ENCODE results near the gene MYO18A.

The MYO18A gene

GRCh38 chr17:29194669-29195068 is 14.5 kb upstream of the MYO18A start:
- DNase-seq (ENCODE audit: low read depth in 2 of 2): no peak
- no peak overlapping the region for H3K4me3 ChIP-seq (replicated peaks in 1 of 2; ENCODE audit: low read depth in 2 of 2, low read length in 2 of 2)
- TF ChIP-seq CTCF (IDR thresholded peaks at IDR 0.05; ENCODE audit: low read depth, low read length): no peak

GRCh38 chr17:29193146-29193545 is 12.9 kb upstream of the MYO18A start:
- TF ChIP-seq CTCF (IDR thresholded peaks at IDR 0.05; ENCODE audit: low read depth, low read length): no peak
- H3K4me3 ChIP-seq (replicated peaks in 1 of 2; ENCODE audit: low read depth in 2 of 2, low read length in 2 of 2): no peak overlapping the region
- no peak for DNase-seq (ENCODE audit: low read depth in 2 of 2)

GRCh38 chr17:29190592-29191207 is 10.5 kb upstream of the MYO18A start:
- no peak overlapping the region for H3K4me3 ChIP-seq (replicated peaks in 1 of 2; ENCODE audit: low read depth in 2 of 2, low read length in 2 of 2)
- no peak for DNase-seq (ENCODE audit: low read depth in 2 of 2)
- no peak for TF ChIP-seq CTCF (IDR thresholded peaks at IDR 0.05; ENCODE audit: low read depth, low read length)

GRCh38 chr17:29190039-29190438 is 9.8 kb upstream of the MYO18A start:
- TF ChIP-seq CTCF (IDR thresholded peaks at IDR 0.05; ENCODE audit: low read depth, low read length): no peak
- DNase-seq (ENCODE audit: low read depth in 2 of 2): no peak
- no peak overlapping the region for H3K4me3 ChIP-seq (replicated peaks in 1 of 2; ENCODE audit: low read depth in 2 of 2, low read length in 2 of 2)

- DNase-seq (ENCODE audit: low read depth in 2 of 2): no peak
- TF ChIP-seq CTCF (IDR thresholded peaks at IDR 0.05; ENCODE audit: low read depth, low read length): no peak
- no peak overlapping the region for H3K4me3 ChIP-seq (replicated peaks in 1 of 2; ENCODE audit: low read depth in 2 of 2, low read length in 2 of 2)
These were observed 9.2 kb upstream of the MYO18A start for GRCh38 chr17:29189355-29189754.

GRCh38 chr17:29181226-29181625 is 1.0 kb upstream of the MYO18A start:
- TF ChIP-seq CTCF (IDR thresholded peaks at IDR 0.05; ENCODE audit: low read depth, low read length): no peak
- no peak for DNase-seq (ENCODE audit: low read depth in 2 of 2)

GRCh38 chr17:29180788-29181160 is 576 bp upstream of the MYO18A start:
- no peak for DNase-seq (ENCODE audit: low read depth in 2 of 2)
- H3K4me3 ChIP-seq (replicated peaks in 1 of 2; ENCODE audit: low read depth in 2 of 2, low read length in 2 of 2): peak overlapping the region in 1 of 2 donors; percentile 24
- TF ChIP-seq CTCF (IDR thresholded peaks at IDR 0.05; ENCODE audit: low read depth, low read length): no peak

More at GRCh38 chr17:29181226-29181625, 1.0 kb upstream of the MYO18A start:
- H3K4me3 ChIP-seq (replicated peaks in 1 of 2; ENCODE audit: low read depth in 2 of 2, low read length in 2 of 2): no peak overlapping the region

All from cardiac fibroblast (primary cell).